ENCODE measurements around the gene UGT1A7. TPM values are rescaled to one million over a fixed set of nuclear protein-coding genes. Genes with fewer than 3 reads are reported as not detected.

The UGT1A7 gene
- total RNA-seq, 1 donor, result not detected

GRCh38 chr2:233816771-233817170, 135.1 kb downstream of the UGT1A7 start:
- no peak overlapping the region for H3K4me3 ChIP-seq (ENCODE audit: low read depth, low read length)
- no peak for TF ChIP-seq CTCF (IDR thresholded peaks at IDR 0.05; ENCODE audit: insufficient read depth, low read depth, low read length)
- DNase-seq (ENCODE audit: low read depth), result no peak

GRCh38 chr2:233817361-233817911, 135.7 kb downstream of the UGT1A7 start:
- no peak for DNase-seq (ENCODE audit: low read depth)
- no peak for TF ChIP-seq CTCF (IDR thresholded peaks at IDR 0.05; ENCODE audit: insufficient read depth, low read depth, low read length)
- H3K4me3 ChIP-seq (ENCODE audit: low read depth, low read length), result no peak overlapping the region

- no peak for DNase-seq (ENCODE audit: low read depth)
- no peak overlapping the region for H3K4me3 ChIP-seq (ENCODE audit: low read depth, low read length)
- no peak for TF ChIP-seq CTCF (IDR thresholded peaks at IDR 0.05; ENCODE audit: insufficient read depth, low read depth, low read length)
These were observed 136.4 kb downstream of the UGT1A7 start for GRCh38 chr2:233817995-233818638.

- DNase-seq (ENCODE audit: low read depth), result no peak
- TF ChIP-seq CTCF (IDR thresholded peaks at IDR 0.05; ENCODE audit: insufficient read depth, low read depth, low read length), result no peak
- H3K4me3 ChIP-seq (ENCODE audit: low read depth, low read length), result no peak overlapping the region
These were observed 137.2 kb downstream of the UGT1A7 start for GRCh38 chr2:233818639-233819621.

- no peak for TF ChIP-seq CTCF (IDR thresholded peaks at IDR 0.05; ENCODE audit: insufficient read depth, low read depth, low read length)
- no peak overlapping the region for H3K4me3 ChIP-seq (ENCODE audit: low read depth, low read length)
- no peak for DNase-seq (ENCODE audit: low read depth)
These were observed 138.4 kb downstream of the UGT1A7 start for GRCh38 chr2:233819884-233820773.

GRCh38 chr2:233820774-233821105, 139.0 kb downstream of the UGT1A7 start:
- no peak overlapping the region for H3K4me3 ChIP-seq (ENCODE audit: low read depth, low read length)
- no peak for DNase-seq (ENCODE audit: low read depth)
- TF ChIP-seq CTCF (IDR thresholded peaks at IDR 0.05; ENCODE audit: insufficient read depth, low read depth, low read length), result no peak

Data from fibroblast of villous mesenchyme (primary cell).